Stimulated activated CD4-positive, alpha-beta T cell treated with anti-CD3 and anti-CD28 coated beads, Interleukin-1b, Interleukin-23, amount 100 ng/mL, for 1 hour (primary cell): ENCODE results near the gene PDPK1.
"Not testable (repeated sequence)": the region's sequence is repeated elsewhere in the genome, so short reads cannot be mapped to it uniquely, and the experiment has no call there.

Experiments used
- DNase-seq, 2 donors: peaks; one replicate each; pipeline ENCODE4 v3.0.0-alpha.2; 2020; ENCODE audit warnings: low read depth in 2 of 2

The PDPK1 gene

GRCh38 chr16:2523801-2524231 lies 14.0 kb upstream of the PDPK1 start:
- no peak for DNase-seq

GRCh38 chr16:2524339-2524938 lies 13.4 kb upstream of the PDPK1 start:
- no peak for DNase-seq

- DNase-seq, result no peak
Observed at GRCh38 chr16:2526135-2526534, 11.7 kb upstream of the PDPK1 start.

- no peak for DNase-seq
Observed at GRCh38 chr16:2527071-2527783, 10.6 kb upstream of the PDPK1 start.

GRCh38 chr16:2527784-2528100 lies 10.1 kb upstream of the PDPK1 start:
- DNase-seq, result no peak

GRCh38 chr16:2528161-2529060 lies 9.4 kb upstream of the PDPK1 start:
- no peak for DNase-seq

- DNase-seq, result no peak
Observed at GRCh38 chr16:2529061-2529931, 8.5 kb upstream of the PDPK1 start.

- no peak for DNase-seq
Observed at GRCh38 chr16:2529961-2530628, 7.7 kb upstream of the PDPK1 start.

GRCh38 chr16:2530629-2531318 lies 7.0 kb upstream of the PDPK1 start:
- DNase-seq, result no peak

GRCh38 chr16:2531371-2531695 lies 6.5 kb upstream of the PDPK1 start, which contains the start of gene CEMP1:
TSS of gene CEMP1 (minus strand) at chr16:2531408. CDS start at chr16:2531073, 335 bp downstream.
- no peak for DNase-seq

GRCh38 chr16:2531696-2532493 lies 5.9 kb upstream of the PDPK1 start:
- DNase-seq, result peak; percentile 88 to 93

- peak in 1 of 2 donors; percentile 22 for DNase-seq
Observed at GRCh38 chr16:2532494-2533141, 5.2 kb upstream of the PDPK1 start.

GRCh38 chr16:2533142-2533755 lies 4.6 kb upstream of the PDPK1 start:
- not testable (repeated sequence) for DNase-seq

- no peak for DNase-seq
Observed at GRCh38 chr16:2533912-2534311, 3.9 kb upstream of the PDPK1 start.

GRCh38 chr16:2534335-2534734 lies 3.5 kb upstream of the PDPK1 start:
- not testable (repeated sequence) for DNase-seq

GRCh38 chr16:2535625-2536013 lies 2.2 kb upstream of the PDPK1 start:
- no peak for DNase-seq

GRCh38 chr16:2539192-2539844 lies 1.5 kb downstream of the PDPK1 start:
- DNase-seq, result not testable (repeated sequence)

- DNase-seq, result not testable (repeated sequence)
Observed at GRCh38 chr16:2539845-2540458, 2.1 kb downstream of the PDPK1 start.
